OCI-LY7 (cell line): Measurements from ENCODE around the gene KCNMA1. TPM values are rescaled to one million over a fixed set of nuclear protein-coding genes. Genes with fewer than 3 reads are reported as not detected.

Source experiments
- BruUV-seq: library from RNA; stranded (reverse); fragments of 400-500 nt; replicated peaks from 2 replicates; lab custom pipeline; 2021; lab: Mats Ljungman, UMichigan
- CTCF ChIA-PET: fragments of 300-600 bp; sonication (Branson Sonifier 250); formaldehyde crosslinking; loops from one replicate; lab custom pipeline; 2022; ENCODE audit warnings: antibody characterized with exemption; ENCODE audit not compliant: unreplicated experiment; lab: Charles Lee
- POLR2A ChIA-PET: fragments of 300-600 bp; sonication (Branson Sonifier 250); formaldehyde crosslinking; loops from one replicate; lab custom pipeline; 2022; ENCODE audit warnings: antibody characterized with exemption; lab: Charles Lee
- DNase-seq: peaks from one replicate; pipeline ENCODE4 v3.0.0-alpha.2; 2015; ENCODE audit warnings: low spot score
- H2AFZ ChIP-seq: fragments of 200-600 bp; sonication (generic), shearing (Covaris generic); 2 replicates; pipeline ENCODE4 v1.6.1; 2014; ENCODE audit warnings: mild to moderate bottlenecking, antibody characterized with exemption, low read length, moderate library complexity
- H3K27ac ChIP-seq: fragments of 200-600 bp; sonication (generic); 2 replicates; pipeline ENCODE4 v1.5.1; 2014; ENCODE audit warnings: mixed run types, low read depth, mild to moderate bottlenecking, moderate library complexity, low read length, inconsistent platforms; ENCODE audit not compliant: poor library complexity, severe bottlenecking
- H3K36me3 ChIP-seq: fragments of 200-600 bp; sonication (generic); 2 replicates; pipeline ENCODE4 v1.6.1; 2014; ENCODE audit warnings: mild to moderate bottlenecking, antibody characterized with exemption, low read length, moderate library complexity, mixed read lengths; ENCODE audit not compliant: insufficient read depth
- H3K4me1 ChIP-seq: fragments of 200-600 bp; sonication (generic); 2 replicates; pipeline ENCODE4 v1.5.1; 2014; ENCODE audit warnings: mild to moderate bottlenecking, low read length; ENCODE audit not compliant: insufficient read depth, poor library complexity, severe bottlenecking
- H3K4me2 ChIP-seq: fragments of 200-600 bp; sonication (generic); 2 replicates; pipeline ENCODE4 v1.6.1; 2014; ENCODE audit warnings: mild to moderate bottlenecking, low read length
- H3K4me3 ChIP-seq: fragments of 200-600 bp; sonication (generic); 2 replicates; pipeline ENCODE4 v1.5.1; 2014; ENCODE audit warnings: mild to moderate bottlenecking, low read depth, low read length; ENCODE audit not compliant: poor library complexity, severe bottlenecking
- H3K79me2 ChIP-seq: fragments of 200-600 bp; sonication (generic); 2 replicates; pipeline ENCODE4 v1.6.1; 2016; ENCODE audit warnings: low read depth, mild to moderate bottlenecking, low read length, moderate library complexity, mixed read lengths; ENCODE audit not compliant: insufficient read depth
- H3K9me2 ChIP-seq: fragments of 200-600 bp; sonication (generic); 2 replicates; pipeline ENCODE4 v1.6.1; 2016; ENCODE audit warnings: mild to moderate bottlenecking, low read length, mixed read lengths; ENCODE audit not compliant: insufficient read depth
- H3K9me3 ChIP-seq: fragments of 200-600 bp; sonication (generic); 2 replicates; pipeline ENCODE4 v1.6.1; 2014; ENCODE audit warnings: mild to moderate bottlenecking, mixed run types, low read length, mixed read lengths
- H4K20me1 ChIP-seq: fragments of 200-600 bp; sonication (generic); 2 replicates; pipeline ENCODE4 v1.6.1; 2014; ENCODE audit warnings: mild to moderate bottlenecking, antibody characterized with exemption, low read length, moderate library complexity, mixed read lengths; ENCODE audit not compliant: insufficient read depth
- EZH2phosphoT487 ChIP-seq: fragments of 200-600 bp; sonication (generic); IDR thresholded peaks from 2 replicates; pipeline ENCODE4 v1.6.1; 2018; ENCODE audit warnings: low read depth, borderline replicate concordance, mild to moderate bottlenecking, mixed run types, antibody characterized with exemption, low read length, moderate library complexity, mixed read lengths
- intact Hi-C: fragments of 100-400 bp; cut with micrococcal nuclease; formaldehyde crosslinking; loops from one replicate; pipeline ENCODE4 v1.10.0; 2022; ENCODE audit not compliant: unreplicated experiment
- total RNA-seq, 2 experiments: library from RNA; depleted of rRNA in 1 of 2; stranded (reverse); fragments of >200 nt in 1 of 2; shearing (Covaris generic) in 1 of 2; gene quantifications; 2 replicates each; pipeline ENCODE4 v1.2.3, GENCODE V29; 2014 to 2022
- TF ChIP-seq, protein P1 (sequence below): fragments of 200-600 bp; sonication (generic); conservative IDR thresholded peaks from 2 replicates; pipeline ENCODE4 v1.5.1; 2014; ENCODE audit warnings: mild to moderate bottlenecking, antibody characterized with exemption, low read length, moderate library complexity, mixed read lengths

The KCNMA1 gene
- total RNA-seq, 2 experiments from 2014 or later: not detected

DNA sequence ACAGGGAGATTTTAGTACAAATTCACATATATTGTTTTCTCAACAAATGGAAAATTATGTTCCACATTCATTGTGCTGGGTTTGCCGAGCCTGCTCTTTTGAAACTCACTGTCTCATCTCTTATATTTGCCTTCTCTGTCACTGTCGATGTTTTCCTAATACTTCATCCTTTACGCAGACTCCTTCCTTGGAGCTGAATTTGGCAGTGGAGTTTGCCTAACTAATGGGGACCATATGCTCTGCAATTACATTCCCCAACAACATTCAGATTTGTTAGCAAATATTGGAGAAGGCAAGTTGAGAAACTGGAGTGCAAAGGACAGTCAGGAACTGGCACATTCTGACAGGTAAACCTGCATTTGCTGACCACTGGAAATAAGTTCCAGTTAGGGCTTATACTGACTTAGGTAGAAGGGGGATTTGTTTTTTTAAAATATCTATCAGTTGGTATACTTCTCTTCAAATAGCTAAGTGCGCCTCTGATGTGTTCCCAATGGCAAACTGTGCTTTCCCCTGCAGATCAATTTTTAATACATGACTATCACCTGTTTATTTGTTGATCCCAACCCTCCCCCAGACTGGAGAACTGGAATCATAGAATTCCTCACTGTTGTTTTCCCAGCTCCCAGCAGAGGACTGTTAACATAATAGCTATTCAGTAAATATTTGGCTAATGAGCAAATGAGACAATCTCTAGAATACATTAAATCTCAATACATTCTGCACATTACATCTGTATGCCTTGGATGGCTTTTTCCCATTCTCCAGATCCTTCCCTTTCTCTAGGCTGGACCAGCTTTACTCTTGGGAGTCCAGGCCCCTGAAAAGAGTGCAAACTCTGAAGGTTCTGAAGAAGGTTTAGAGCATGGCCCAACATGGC lies 769.3 kb downstream of the KCNMA1 start:
- no peaks in the 10 kb centered on the region for H3K79me2 ChIP-seq
- no peaks in the 10 kb centered on the region for H3K36me3 ChIP-seq
- TF ChIP-seq, protein P1, sequence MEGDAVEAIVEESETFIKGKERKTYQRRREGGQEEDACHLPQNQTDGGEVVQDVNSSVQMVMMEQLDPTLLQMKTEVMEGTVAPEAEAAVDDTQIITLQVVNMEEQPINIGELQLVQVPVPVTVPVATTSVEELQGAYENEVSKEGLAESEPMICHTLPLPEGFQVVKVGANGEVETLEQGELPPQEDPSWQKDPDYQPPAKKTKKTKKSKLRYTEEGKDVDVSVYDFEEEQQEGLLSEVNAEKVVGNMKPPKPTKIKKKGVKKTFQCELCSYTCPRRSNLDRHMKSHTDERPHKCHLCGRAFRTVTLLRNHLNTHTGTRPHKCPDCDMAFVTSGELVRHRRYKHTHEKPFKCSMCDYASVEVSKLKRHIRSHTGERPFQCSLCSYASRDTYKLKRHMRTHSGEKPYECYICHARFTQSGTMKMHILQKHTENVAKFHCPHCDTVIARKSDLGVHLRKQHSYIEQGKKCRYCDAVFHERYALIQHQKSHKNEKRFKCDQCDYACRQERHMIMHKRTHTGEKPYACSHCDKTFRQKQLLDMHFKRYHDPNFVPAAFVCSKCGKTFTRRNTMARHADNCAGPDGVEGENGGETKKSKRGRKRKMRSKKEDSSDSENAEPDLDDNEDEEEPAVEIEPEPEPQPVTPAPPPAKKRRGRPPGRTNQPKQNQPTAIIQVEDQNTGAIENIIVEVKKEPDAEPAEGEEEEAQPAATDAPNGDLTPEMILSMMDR: no peak
- TF ChIP-seq EZH2phosphoT487: no peak
- POLR2A ChIA-PET: interaction anchor here (0.6 kb wide), 1 partner anchor 1008 kb away, joined by 4 read pairs; no protein-coding TSS in a partner anchor
- intact Hi-C loops: no loop called here
- H2AFZ ChIP-seq: no peak overlapping the region
- no peak overlapping the region for H3K4me3 ChIP-seq
- no peaks in the 10 kb centered on the region for H3K4me1 ChIP-seq
- H3K4me2 ChIP-seq: no peak overlapping the region
- CTCF ChIA-PET: no interaction called here
- H4K20me1 ChIP-seq: no peaks in the 10 kb centered on the region
- no peaks in the 10 kb centered on the region for H3K9me3 ChIP-seq
- no peak overlapping the region for H3K27ac ChIP-seq
- no peaks in the 10 kb centered on the region for H3K9me2 ChIP-seq
- no peak for DNase-seq
- no TSS peak for BruUV-seq

DNA sequence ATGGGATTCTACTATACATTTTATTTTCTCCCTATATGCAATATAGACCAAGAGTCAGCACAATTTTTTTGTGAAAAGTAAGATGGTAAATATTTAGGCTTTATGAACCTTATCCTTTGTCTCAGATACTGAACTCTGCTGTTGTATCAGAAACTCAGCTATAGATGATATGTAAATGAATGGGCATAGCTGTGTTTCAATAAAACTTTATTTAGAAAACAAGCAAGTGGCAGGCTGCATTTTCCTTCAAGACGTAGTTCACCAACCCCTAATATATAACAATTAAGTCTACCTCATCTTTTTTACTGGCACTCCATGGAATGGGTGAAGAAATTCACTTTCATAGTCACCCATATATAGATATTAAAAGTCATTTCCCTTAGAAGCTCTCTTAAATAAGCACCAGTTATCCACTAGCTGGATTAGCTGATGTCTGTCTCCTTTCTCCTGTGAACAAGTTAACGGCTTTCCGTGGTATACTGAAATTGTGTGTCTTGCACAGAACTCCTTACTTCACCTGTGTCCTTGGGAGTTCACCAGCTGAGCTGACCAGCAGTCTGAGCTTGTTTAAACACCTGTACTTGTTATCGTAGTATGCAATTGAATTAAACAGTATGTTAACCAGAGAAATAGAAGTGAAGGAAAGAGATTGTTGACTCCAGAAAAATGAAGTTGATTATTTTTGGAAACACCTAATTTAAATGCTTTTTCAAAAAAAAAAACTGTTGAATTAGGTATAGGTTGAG lies 770.6 kb downstream of the KCNMA1 start:
- ChIA-PET POLR2A (no interaction called here), CTCF (no interaction called here)
- BruUV-seq: no TSS peak
- Histone ChIP-seq H3K79me2 (no peaks in the 10 kb centered on the region), H3K4me3 (no peak overlapping the region), H3K4me2 (no peak overlapping the region), H3K4me1 (no peaks in the 10 kb centered on the region), H3K9me3 (no peaks in the 10 kb centered on the region), H3K27ac (no peak overlapping the region), H2AFZ (no peak overlapping the region), H4K20me1 (no peaks in the 10 kb centered on the region), H3K9me2 (no peaks in the 10 kb centered on the region), H3K36me3 (no peaks in the 10 kb centered on the region)
- intact Hi-C loops: no loop called here
- DNase-seq: no peak
- TF ChIP-seq EZH2phosphoT487: no peak
- TF ChIP-seq, protein P1: no peak
